Activated CD8-positive, alpha-beta memory T cell treated with anti-CD3 and anti-CD28 coated beads for 1 hour (primary cell): ENCODE data around the gene EHF.
"Not testable (repeated sequence)": the region's sequence is repeated elsewhere in the genome, so short reads cannot be mapped to it uniquely, and the experiment has no call there.

ENCODE experiments used
- DNase-seq, 2 donors: peaks; one replicate each; pipeline ENCODE4 v3.0.0-alpha.2; 2020; ENCODE audit warnings: low read depth in 1 of 2; ENCODE audit errors: extremely low read depth in 1 of 2

The EHF gene

DNA sequence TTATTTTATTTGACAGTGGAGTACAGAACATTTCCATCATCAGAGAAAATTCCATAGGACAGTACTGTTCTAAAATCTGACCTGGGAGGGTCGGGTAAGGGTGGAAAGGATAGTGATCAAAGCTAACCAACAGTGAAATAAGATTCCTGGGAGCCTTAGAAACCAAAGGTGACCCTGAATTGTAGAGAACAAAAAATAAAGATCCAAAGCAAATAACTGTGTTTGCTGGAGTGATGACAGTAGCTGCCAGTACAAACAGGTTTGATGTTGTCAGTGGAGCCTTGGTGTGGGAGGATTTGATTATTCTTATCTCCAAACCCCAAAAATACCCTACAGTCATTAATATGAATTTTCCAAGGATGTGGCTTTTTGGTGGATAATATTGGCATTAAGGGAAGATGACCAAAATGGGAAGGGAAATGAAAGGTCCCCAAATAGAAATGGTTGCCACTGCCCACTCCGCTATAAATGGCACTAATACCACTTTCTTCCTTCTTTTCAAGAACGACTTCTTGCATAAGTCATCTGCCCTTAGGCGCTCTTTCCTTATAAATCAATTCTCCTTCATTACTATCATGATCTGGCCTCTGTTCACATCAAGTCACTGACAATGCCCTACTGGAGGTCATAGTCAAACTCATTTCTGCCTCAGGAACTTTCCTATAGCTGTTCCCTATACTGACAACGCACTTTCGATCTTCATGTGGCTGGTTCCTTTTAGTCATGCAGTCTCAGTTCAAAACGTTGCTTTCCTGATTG is 44.4 kb downstream of the EHF start:
- no peak for DNase-seq

DNA sequence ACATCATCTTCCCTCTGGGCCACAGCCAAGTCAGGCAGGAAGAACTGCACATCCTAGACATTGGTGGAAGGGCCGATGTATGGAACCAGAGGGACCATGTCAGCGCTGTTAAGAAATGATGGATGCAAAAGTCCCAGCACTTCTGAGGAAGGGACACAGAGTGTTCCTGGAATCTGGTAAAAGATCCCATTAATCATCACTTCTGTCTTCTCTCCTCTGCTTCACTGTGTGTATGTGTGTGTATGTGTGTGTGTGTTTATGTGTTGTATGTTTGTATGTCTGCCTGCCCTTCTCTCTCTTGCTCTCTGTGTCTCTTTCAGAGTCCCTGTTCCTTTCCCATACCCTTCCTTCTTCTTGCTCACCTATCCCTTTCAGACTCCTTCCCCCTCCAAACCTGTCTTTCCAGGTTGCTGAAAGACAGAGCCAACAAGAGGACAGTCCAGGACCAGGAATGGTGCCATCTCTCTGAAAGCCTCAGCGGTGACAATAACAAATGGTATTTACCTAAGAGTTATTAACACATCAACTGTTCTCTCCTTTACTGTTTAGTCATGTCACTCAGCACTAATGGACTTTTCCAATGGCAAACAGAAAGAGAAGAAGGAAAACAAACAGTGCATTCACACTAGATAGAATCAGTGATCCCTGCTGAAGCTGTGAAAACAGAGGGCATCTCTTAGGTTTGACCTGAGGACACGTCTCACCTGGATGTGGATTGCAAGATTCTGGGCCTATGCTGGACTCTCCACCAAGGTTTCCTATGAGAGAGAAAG is 47.1 kb downstream of the EHF start:
- no peak for DNase-seq

DNA sequence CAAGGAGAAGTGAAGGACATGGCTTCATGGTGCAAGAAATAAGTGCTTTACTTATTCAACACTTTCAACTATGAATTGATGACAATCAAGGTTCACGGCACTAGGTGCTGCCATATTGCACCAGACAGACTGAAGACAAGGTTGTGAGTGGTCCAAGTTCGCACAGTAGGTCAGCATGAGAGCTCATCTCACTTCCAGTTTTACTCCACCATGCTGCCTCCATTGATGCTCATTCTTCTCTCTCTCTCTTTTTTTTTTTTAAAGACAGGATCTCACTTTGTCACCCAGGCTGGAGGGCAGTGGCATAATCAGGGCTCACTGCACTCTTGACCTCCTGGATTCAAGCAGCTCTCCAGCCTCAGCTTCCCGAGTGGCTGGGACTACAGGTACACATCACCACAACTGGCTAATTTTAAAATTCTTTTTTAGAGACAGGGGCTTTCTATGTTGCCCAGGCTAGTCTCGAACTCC is 47.7 kb downstream of the EHF start:
- no peak for DNase-seq

DNA sequence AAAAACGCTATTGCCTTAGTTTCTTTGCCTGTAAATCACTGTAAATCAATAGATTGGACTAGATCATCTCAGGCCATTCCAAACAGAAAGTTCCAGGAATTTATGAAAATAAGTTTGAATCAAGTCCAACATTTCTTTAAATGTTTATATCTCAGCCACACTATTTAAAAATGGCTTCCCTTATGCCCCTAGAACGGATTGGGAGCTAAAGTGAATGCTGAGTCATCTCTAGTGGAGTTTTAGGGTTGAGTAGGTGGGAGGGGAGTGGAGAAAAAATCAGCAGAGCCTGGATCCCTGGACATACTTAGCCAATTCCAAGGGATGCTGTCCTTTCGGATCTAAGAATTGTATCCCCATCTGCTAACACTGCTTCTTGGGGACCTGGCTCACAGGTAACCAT is 48.6 kb downstream of the EHF start:
- no peak for DNase-seq

DNA sequence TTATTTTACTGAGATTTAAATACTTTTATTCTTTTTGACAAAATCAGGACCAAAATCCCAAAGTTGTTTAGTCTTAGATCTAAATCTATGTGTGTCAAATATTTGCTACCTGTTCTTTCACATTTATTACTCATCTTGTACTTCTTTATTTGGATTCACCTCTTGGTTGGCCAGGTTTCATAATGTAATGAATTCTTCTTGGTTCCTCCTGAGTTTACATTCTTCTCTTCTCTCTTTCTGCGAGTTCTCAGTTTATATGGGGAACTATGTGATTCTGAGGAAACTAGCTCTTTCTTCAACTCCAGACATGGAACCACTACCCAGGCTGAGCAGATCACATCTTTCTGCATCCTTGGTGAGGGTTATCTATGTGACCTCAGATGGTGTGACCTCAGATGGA is 50.2 kb downstream of the EHF start:
- no peak for DNase-seq

DNA sequence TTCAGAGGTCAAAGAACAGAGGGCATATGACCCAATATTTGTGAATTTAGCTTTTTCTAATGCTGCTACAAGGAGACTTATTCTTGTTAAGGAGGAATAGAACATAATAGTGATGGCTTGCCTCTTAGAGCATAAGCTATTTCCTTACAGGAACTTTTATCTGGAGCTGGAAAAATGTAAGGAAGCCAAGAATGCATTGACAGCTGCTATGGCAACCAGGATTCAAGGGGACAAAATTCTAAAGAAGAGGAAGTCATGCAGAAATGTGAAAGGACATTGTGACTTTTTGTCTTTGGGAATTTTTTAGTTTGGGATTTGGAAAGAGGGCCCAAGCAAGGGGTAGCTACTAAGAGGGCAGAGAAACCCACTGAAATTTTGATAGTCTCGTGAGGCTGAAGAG is 51.1 kb downstream of the EHF start:
- no peak for DNase-seq

DNA sequence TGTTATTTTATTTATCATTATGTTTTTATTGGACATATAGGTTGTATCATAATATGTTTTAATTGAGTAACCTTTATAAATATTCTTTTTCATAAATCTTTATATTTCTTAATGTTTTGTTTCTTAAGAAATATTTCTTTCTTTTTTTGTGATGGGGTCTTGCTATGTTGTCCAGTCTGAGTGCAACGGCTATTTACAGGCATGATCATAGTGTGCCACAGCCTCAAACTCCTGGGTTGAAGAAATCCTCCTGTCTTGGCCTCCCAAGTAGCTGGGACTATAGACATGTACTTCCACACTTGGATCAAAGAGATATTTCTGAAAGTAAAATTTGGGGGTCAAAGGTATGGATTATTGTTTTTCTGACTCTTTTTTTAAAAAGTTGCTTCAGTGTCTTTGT is 53.1 kb downstream of the EHF start:
- no peak for DNase-seq

DNA sequence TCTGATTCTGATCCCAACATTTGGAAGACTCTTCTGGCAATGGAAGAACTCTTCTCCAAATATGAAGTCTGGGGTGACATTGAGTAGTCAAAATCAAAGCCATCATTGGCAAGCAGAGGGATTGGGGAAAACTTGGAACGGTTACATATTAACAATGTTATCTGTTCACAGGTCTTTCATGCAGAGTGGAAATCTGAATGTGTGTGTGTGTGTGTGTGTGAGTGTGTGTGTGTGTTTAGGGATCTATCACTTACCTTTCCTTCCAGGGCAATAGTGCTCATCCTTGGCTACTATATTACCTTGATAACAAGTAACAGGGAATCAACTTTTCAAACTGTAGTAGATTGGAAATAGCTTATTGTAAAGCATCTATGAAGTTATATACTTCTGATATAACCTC is 55.3 kb downstream of the EHF start:
- no peak for DNase-seq

DNA sequence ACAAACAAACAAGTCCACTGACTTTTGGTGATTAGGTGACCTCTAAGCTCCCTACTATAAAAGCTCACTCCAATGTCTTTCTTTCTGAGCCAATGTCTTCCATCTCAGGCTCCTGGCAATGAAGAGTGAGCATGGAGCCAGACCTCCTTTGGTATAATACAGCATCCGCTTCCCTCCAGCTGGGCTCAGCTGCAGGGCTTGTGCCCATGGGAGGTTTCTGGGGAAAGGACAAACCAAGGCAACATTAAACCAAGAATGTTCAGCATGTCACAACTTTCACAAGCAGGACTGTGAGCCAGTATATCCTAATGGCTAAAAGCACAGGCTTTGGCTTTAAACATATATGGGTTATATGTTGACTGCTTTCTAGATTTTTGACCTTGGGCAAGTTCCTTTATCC is 58.8 kb downstream of the EHF start:
- no peak for DNase-seq

DNA sequence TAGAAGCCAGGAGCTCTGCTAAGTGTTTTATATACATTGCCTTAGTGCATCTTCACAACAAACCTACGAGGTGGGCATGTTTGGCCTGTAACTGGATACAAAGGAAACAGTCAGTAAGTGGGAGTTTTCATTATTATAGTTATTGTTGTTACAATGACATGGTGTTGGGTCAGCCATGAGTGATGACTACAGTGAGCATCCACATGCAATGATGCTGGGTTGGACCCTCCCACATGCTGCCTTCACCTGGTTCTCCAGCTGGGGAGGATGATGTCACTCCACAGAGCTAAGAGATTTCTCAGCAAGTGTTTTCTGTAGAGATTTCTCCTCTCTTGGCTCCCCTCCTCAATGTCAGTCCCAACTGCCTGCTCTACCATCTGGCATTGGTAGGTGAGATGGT is 59.3 kb downstream of the EHF start:
- no peak for DNase-seq

DNA sequence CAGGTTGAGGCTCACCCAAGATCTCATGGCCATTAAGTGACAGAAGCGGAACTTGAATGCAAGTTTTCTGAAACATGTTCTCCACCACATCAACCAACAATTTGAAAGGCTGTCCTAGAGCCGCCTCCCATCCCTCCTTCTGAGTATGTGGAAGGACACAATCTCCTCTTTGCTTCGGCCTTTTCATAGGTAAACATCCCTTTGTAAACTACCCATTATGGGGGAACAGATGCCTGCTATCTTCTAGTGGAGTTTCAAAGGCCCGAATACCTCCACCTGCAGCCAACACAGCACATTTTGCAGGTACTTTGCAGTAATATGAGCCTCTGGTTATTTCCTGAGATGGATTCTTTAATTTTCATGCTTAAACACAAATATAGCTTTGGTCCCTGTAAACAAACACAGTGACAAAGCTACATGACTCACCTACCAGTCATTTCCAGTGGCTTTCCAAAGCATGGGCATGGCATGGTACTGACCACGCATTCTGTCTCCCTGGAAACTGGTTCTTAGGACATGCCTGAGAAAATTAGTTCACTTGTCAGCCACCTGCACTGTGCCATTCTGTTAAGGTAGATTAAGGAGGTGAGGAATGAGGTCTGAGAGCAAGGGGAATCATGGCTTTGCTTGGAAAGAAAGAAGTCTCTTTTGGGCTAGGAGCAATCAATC is 60.2 kb downstream of the EHF start:
- no peak for DNase-seq

DNA sequence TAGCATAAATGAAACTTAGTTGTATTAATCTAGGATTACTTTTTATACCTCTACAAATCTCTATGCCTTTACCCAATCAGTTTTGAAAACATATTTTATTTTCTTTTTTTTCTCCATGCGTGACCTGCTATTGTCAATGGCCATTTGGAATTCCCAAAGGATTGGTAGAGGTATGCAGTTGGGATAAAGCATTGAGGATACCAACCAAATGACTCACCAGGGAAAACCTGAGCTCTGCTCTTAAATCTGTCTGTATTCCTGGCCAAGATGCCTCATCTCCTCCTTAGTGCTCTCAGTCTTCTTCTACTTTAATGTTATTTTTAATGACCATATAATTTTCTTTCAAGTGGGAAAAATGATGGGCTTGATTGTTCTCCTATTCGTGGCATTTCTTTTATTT is 61.9 kb downstream of the EHF start:
- no peak for DNase-seq

DNA sequence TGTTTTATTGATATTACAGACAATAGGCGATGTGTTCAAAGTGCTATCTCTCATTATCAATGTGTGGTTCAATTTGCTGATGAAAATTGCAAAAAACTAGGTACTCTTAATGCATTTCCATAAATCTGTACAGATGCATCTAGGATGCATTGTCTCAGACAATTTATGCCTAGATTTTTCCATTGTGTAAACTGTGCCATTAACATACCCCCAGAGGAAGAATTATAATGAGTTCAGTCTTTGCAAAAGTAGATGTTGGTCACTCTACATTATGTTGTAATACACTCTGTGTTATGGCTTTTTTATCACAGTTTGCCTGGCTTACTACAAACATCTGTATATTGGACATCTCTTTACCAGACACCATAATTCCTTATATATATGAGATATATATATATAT is 62.5 kb downstream of the EHF start:
- DNase-seq, result no peak

DNA sequence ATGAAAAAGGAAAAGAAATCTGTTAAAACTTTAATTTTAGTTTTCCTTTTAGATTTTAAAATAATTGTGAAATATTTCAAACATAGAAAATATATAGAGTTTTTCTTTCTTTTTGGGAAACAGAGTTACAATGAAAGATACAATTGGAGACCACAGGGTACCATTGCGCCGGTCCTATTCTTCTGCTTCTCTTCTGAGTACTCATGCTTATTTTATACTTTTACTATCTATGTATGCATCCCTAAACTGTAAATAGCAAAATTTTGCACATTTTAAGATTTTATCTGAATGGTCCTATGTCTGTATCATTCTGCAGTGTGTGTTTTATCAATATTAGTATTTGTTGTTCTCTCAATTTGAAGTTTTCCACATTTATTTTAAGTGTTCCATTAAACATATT is 65.0 kb downstream of the EHF start:
- DNase-seq, result no peak

DNA sequence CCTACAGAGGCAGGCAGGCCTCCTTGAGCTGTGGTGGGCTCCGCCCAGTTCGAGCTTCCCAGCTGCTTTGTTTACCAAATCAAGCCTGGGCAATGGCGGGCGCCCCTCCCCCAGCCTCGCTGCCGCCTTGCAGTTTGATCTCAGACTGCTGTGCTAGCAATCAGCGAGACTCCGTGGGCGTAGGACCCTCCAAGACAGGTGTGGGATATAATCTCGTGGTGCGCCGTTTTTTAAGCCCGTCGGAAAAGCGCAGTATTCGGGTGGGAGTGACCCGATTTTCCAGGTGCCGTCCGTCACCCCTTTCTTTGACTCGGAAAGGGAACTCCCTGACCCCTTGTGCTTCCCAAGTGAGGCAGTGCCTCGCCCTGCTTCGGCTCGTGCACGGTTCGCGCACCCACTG is 71.4 kb downstream of the EHF start:
- DNase-seq, result not testable (repeated sequence)

DNA sequence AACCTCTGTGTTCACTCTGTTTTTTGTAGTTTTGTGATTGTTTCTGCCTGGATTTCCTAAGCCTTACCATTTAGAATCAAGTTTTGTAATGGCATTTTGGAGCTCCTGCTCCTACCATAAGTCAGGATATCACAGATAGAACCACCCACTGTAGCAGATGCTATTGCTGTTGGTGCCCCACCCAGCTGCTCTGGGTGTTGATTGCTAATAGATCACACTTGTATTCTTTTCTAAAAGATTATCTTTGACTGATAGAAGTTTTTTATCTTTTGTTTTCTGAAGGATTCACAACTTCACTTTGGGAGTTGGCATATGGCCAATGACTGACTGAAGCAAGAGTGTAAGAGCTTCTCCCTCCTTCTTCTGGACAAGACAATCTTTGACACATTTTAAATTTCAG is 76.0 kb downstream of the EHF start:
- no peak for DNase-seq

DNA sequence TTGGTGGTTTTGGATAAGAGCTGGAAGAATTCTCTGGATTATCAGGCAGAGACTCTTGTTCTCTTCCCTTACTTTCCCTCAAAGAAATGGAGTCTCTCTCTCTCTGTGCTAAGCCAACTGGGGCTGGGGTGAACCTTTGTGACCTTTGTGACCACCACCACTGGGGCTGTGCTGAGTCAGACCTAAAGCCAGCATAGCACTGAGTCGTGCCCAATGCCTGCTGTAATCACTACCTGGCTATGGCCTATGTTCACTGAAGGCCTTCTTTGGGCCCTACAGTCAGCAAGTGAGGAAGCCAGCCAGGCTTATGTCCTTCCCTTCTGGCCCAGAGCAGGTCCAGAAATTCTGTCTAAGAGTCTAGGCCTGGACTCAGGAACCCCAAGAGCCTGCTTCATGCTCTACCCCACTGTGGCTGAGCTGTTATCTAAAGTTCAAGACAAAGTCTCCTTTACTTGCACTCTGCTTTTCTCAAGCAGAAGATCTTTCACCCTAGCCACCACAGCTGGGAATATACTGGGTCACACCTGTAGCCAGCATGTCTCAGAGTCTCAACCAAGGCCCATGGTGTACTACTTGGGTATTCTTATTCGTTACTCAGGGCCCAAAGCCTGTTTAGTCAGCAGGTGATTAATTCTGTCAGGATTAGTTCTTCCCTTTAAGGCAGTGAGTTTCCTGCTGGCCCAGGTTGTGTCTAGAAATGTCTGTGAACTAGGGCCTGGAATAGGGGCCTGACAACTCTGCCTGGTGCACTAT is 86.0 kb downstream of the EHF start:
- no peak for DNase-seq

DNA sequence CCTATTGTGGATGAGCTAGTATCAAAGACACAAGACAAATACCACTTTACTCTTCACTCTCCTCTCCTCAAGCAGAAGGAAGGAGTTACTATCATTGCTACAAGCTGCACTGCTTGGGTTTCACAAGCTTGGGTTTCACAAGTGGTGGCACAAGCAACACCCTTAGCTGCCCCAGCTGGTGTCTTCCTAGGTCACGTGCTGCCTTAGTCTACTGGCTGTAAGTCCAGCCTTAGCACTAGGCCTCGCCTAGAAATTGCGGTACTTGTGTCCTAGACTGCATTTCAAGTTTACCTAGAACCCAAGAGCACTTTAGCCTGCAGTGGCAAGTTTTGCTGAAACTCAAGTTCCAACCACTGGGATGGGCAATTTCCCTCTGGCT is 86.6 kb downstream of the EHF start:
- no peak for DNase-seq
